ENCODE results near the gene SREBF1.

The SREBF1 gene

DNA sequence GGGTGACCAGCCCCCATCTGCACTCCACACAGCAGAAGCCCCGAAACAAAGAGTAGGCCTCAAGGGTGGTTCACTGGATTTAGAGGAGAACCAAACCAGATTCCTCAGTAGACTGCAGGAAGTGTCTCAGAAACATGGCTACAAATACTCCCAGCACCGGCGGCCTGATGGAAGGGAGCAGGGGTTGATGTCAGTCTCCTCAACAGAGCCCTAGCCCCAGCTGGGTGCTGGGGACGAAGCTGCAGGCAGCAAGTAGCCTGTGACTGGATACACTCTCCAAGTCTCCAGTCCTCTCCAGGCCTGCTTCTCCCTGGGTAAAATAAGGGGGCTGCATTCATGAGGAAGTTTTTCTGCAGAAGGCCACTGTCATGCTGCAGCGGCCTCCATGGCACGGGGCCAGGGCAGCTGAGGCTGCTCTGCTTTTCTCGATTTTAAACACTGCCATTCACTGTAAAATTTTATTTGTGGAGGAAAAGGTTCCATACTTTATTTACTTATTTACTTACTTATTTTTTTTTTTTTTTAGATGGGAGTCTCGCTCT, 36.7 kb upstream of the SREBF1 start:
- Histone ChIP-seq H3K27ac (ENCODE audit: low read length) (no peak overlapping the region), H3K36me3 (ENCODE audit: control insufficient read depth in 2 of 2, insufficient read depth in 2 of 2, low read length in 2 of 2) (peaks cover 5% of the 10 kb centered on the region in 2 donors), H3K4me3 (ENCODE audit: low read length in 2 of 2) (no peak overlapping the region), H3K27me3 (ENCODE audit: control insufficient read depth in 1 of 2, insufficient read depth in 2 of 2, low read length in 2 of 2) (no peaks in the 10 kb centered on the region), H3K4me1 (ENCODE audit: control insufficient read depth, insufficient read depth, low read length) (peaks cover 46% of the 10 kb centered on the region), H3K9ac (ENCODE audit: low read length in 2 of 2) (no peak overlapping the region), H3K9me3 (ENCODE audit: control insufficient read depth in 2 of 2, low read length in 2 of 2) (no peaks in the 10 kb centered on the region)

DNA sequence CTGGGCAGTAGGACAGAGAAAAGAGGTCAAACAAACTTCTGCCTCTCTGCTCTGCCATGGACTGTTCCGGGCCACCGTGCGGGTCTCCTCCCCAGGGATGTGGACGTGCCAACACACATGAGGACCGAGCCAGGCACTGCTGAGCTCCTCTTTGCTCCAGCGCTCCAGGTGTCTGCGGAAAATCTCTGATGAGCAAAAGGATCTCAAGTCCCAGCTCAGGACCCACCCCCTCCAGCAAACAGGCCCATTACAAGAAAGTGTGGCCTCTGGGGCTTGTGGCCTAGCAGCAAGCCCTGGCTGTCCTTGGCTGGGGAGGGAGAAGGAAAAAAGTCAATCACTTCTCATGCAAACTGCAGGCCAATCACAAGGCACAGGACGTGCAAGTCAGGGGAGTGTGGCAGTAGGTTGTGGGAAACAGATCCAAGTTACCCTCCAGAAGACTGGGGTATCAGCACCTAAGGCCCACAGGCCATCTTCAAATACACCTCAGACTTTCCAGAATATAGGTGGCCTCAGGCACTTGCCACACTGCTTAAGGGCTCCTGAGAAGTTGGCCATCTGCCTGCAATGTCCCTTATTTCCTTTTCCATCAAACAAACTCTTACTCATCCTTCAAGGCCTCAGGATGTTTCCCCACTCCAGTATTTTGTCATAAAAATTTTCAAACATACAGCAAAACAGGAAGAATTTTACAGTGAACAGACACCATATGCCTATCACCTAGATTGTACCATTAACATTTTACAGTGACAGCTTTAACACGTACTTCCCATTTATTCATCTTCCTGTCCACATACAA, 36.0 kb upstream of the SREBF1 start:
- H3K9ac ChIP-seq (ENCODE audit: low read length in 2 of 2) = no peak overlapping the region
- no peak overlapping the region for H3K4me3 ChIP-seq (ENCODE audit: low read length in 2 of 2)
- no peaks in the 10 kb centered on the region for H3K27me3 ChIP-seq (ENCODE audit: control insufficient read depth in 1 of 2, insufficient read depth in 2 of 2, low read length in 2 of 2)
- peaks cover 8 to 10% of the 10 kb centered on the region in 2 donors for H3K36me3 ChIP-seq (ENCODE audit: control insufficient read depth in 2 of 2, insufficient read depth in 2 of 2, low read length in 2 of 2)
- H3K9me3 ChIP-seq (ENCODE audit: control insufficient read depth in 2 of 2, low read length in 2 of 2) = no peaks in the 10 kb centered on the region
- H3K27ac ChIP-seq (ENCODE audit: low read length) = no peak overlapping the region
- peaks cover 44% of the 10 kb centered on the region for H3K4me1 ChIP-seq (ENCODE audit: control insufficient read depth, insufficient read depth, low read length)

DNA sequence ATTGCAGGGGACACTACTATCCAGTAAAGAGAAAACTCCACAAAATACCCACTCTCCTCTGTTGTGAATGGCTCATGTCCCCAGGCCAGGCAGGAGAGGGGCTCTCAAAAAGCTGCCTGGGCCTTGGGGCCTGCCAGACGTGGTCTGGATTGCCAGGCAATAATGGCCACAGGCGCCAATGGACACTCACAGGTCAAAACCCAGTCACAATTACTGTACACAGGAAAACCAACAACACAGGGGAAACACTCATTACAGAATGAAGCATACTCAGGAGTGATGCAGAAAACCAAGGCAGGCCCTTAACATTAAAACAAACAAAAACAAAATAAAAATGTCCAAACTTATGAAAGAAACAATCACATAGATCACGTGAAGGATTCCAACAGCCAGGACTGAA, 35.1 kb upstream of the SREBF1 start:
- Histone ChIP-seq H3K4me3 (ENCODE audit: low read length in 2 of 2) (no peak overlapping the region), H3K27me3 (ENCODE audit: control insufficient read depth in 1 of 2, insufficient read depth in 2 of 2, low read length in 2 of 2) (no peaks in the 10 kb centered on the region), H3K9me3 (ENCODE audit: control insufficient read depth in 2 of 2, low read length in 2 of 2) (no peaks in the 10 kb centered on the region), H3K27ac (ENCODE audit: low read length) (no peak overlapping the region), H3K4me1 (ENCODE audit: control insufficient read depth, insufficient read depth, low read length) (peaks cover 36% of the 10 kb centered on the region), H3K36me3 (ENCODE audit: control insufficient read depth in 2 of 2, insufficient read depth in 2 of 2, low read length in 2 of 2) (peaks cover 10 to 12% of the 10 kb centered on the region in 2 donors), H3K9ac (ENCODE audit: low read length in 2 of 2) (no peak overlapping the region)

DNA sequence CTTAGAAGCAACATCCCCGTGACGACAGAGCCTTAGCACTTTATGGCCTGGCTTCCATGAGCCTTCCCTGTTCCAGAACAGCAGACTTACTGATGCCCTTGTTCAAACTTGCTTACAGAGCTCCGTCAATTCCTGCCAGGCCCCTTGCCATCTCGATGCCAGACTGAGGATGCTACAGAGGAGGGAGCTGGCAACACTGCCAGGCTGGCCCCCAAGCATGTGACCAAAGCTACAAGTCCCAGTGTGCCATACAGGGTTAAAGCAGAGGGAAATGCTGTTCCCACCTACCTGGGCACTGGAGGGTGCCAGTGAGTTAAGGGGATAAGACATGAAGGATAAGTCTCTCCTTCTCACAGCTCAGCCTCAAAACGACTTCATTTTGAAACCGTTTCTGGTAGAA, 33.5 kb upstream of the SREBF1 start:
- H3K27me3 ChIP-seq (ENCODE audit: control insufficient read depth in 1 of 2, insufficient read depth in 2 of 2, low read length in 2 of 2) = no peaks in the 10 kb centered on the region
- peaks cover 24% of the 10 kb centered on the region for H3K4me1 ChIP-seq (ENCODE audit: control insufficient read depth, insufficient read depth, low read length)
- H3K27ac ChIP-seq (ENCODE audit: low read length) = no peak overlapping the region
- no peak overlapping the region for H3K9ac ChIP-seq (ENCODE audit: low read length in 2 of 2)
- no peaks in the 10 kb centered on the region for H3K9me3 ChIP-seq (ENCODE audit: control insufficient read depth in 2 of 2, low read length in 2 of 2)
- H3K4me3 ChIP-seq (ENCODE audit: low read length in 2 of 2) = no peak overlapping the region
- H3K36me3 ChIP-seq (ENCODE audit: control insufficient read depth in 2 of 2, insufficient read depth in 2 of 2, low read length in 2 of 2) = peaks cover 5 to 15% of the 10 kb centered on the region in 2 donors

DNA sequence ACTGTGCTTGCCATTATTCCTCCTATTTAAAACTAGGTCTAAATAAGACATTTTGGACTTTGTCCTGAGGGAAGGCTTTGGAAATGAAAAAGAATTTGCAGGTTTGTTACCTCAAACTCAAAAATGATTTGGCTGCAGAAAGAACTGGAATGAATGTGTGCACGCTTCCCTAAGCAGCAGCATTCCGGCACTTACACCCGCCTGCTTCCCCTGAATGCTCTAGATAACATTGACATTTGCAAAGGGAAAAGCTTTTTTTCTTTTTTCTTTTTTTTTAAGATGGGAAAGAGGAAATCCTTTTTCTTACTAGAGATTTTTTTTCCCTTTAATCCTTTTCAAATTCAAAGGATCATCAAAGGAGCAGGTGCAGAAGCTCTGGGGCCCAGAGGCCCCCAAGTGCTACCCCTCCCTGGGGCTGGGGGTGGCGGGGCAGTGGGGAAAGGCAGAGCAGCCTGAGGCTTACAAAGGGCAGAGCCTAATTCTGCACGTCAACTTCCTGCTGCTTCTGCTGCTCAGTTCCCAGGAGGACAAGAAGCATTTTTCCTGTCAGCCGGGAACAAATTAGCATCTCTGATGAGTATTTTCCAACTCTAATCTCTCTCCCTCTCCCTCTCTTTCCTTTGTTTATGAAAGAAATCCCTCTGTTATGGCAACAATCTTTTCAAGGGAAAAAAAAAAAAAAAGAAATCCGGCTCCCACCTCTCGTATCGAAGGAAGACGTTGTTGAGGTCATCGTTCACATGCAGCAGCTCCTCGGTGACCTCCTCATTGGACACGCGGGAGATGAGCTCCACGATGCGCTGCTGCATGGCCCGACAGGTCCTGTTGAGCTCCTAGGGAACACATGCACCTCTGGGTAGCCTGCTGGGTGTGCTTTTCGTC, 32.1 kb upstream of the SREBF1 start:
- Histone ChIP-seq H3K36me3 (ENCODE audit: control insufficient read depth in 2 of 2, insufficient read depth in 2 of 2, low read length in 2 of 2) (peaks cover 5 to 15% of the 10 kb centered on the region in 2 donors), H3K9me3 (ENCODE audit: control insufficient read depth in 2 of 2, low read length in 2 of 2) (no peaks in the 10 kb centered on the region), H3K27me3 (ENCODE audit: control insufficient read depth in 1 of 2, insufficient read depth in 2 of 2, low read length in 2 of 2) (no peaks in the 10 kb centered on the region), H3K9ac (ENCODE audit: low read length in 2 of 2) (peak overlapping the region in 1 of 2 donors; percentile 24), H3K4me3 (ENCODE audit: low read length in 2 of 2) (no peak overlapping the region), H3K27ac (ENCODE audit: low read length) (no peak overlapping the region), H3K4me1 (ENCODE audit: control insufficient read depth, insufficient read depth, low read length) (peaks cover 22% of the 10 kb centered on the region)

DNA sequence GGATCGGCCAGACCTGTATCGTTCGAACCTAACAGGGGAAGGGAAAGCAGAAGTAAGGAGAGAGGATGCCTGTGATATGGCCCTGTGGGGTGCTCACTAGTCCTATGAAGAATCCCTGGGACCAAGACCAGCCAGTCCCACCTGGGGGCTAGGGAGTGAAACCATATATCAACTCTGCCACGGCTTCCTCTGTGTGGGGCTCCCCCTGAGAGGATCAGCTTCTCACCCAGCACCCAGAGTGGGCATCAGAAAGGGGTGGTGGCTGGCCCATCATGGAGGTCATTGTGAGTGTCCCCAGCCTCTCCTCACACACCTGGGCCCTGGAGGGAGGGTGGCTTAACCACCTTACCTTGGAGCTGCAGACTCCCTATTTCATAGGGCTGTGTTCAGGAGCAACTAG, 30.1 kb upstream of the SREBF1 start:
- Histone ChIP-seq H3K9ac (ENCODE audit: low read length in 2 of 2) (no peak overlapping the region), H3K4me1 (ENCODE audit: control insufficient read depth, insufficient read depth, low read length) (peaks cover 16% of the 10 kb centered on the region), H3K36me3 (ENCODE audit: control insufficient read depth in 2 of 2, insufficient read depth in 2 of 2, low read length in 2 of 2) (peaks cover 5 to 17% of the 10 kb centered on the region in 2 donors), H3K27me3 (ENCODE audit: control insufficient read depth in 1 of 2, insufficient read depth in 2 of 2, low read length in 2 of 2) (no peaks in the 10 kb centered on the region), H3K27ac (ENCODE audit: low read length) (no peak overlapping the region), H3K4me3 (ENCODE audit: low read length in 2 of 2) (no peak overlapping the region), H3K9me3 (ENCODE audit: control insufficient read depth in 2 of 2, low read length in 2 of 2) (no peaks in the 10 kb centered on the region)

DNA sequence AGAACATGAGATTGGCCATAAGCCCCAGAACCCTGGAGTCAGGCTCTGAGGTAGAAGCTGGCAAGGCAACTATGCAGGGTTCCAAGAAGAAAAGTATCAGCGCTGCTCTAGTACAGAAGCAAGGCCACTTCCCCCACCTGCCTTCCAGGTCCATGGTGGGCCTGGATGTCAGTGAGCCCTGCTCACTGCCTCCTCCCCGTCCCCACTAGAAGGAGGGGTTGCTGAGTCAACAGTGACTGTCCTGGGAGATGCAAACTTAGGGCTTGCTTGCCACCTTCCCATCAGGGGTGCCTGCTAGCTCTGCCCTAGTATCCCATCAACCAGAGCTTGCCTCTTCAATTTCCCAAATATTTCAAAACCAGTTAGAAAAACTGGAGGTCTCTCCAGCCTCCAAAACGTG, 29.6 kb upstream of the SREBF1 start:
- H3K4me3 ChIP-seq (ENCODE audit: low read length in 2 of 2) = no peak overlapping the region
- no peaks in the 10 kb centered on the region for H3K9me3 ChIP-seq (ENCODE audit: control insufficient read depth in 2 of 2, low read length in 2 of 2)
- H3K36me3 ChIP-seq (ENCODE audit: control insufficient read depth in 2 of 2, insufficient read depth in 2 of 2, low read length in 2 of 2) = peaks cover 5 to 16% of the 10 kb centered on the region in 2 donors
- no peak overlapping the region for H3K27ac ChIP-seq (ENCODE audit: low read length)
- H3K27me3 ChIP-seq (ENCODE audit: control insufficient read depth in 1 of 2, insufficient read depth in 2 of 2, low read length in 2 of 2) = no peaks in the 10 kb centered on the region
- peaks cover 16% of the 10 kb centered on the region for H3K4me1 ChIP-seq (ENCODE audit: control insufficient read depth, insufficient read depth, low read length)
- no peak overlapping the region for H3K9ac ChIP-seq (ENCODE audit: low read length in 2 of 2)

DNA sequence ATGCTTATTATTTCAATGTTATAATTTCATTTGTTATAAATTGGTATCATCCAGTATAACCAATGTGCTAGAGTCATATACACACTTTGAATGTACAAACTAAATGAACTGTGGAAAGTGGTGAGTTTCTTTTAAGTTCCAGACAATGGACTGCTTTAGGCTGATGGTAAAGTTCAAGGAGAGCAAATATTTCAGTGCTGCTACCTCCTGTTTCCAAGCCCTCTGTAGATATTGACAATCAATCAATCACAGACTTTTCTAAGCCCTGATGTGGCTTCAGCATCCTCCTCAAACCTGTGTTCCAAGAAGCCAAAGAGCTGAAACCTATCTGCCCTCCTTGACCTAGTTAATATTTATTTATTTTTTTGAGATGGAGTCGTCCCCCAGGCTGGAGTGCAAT, 28.2 kb upstream of the SREBF1 start:
- H3K9me3 ChIP-seq (ENCODE audit: control insufficient read depth in 2 of 2, low read length in 2 of 2) = no peaks in the 10 kb centered on the region
- H3K36me3 ChIP-seq (ENCODE audit: control insufficient read depth in 2 of 2, insufficient read depth in 2 of 2, low read length in 2 of 2) = peaks cover 5 to 18% of the 10 kb centered on the region in 2 donors
- no peak overlapping the region for H3K27ac ChIP-seq (ENCODE audit: low read length)
- no peak overlapping the region for H3K9ac ChIP-seq (ENCODE audit: low read length in 2 of 2)
- H3K4me1 ChIP-seq (ENCODE audit: control insufficient read depth, insufficient read depth, low read length) = peaks cover 15% of the 10 kb centered on the region
- no peaks in the 10 kb centered on the region for H3K27me3 ChIP-seq (ENCODE audit: control insufficient read depth in 1 of 2, insufficient read depth in 2 of 2, low read length in 2 of 2)
- no peak overlapping the region for H3K4me3 ChIP-seq (ENCODE audit: low read length in 2 of 2)

DNA sequence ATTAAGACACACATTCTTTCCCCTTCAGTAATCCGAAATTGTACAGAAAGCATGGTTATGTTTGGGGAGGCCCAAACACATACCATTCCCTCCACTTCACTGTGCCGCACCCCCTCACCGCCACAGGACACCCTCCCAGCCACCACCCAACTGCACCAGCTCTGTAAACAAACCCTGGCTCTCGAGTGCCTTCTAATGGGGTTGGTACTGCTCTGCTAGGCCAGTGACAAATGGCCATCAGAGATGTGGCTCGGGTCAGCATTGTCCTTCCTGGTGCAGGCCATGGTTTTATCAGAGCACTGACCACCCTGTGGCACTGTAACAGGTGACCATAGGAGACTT, 24.0 kb upstream of the SREBF1 start:
- Histone ChIP-seq H3K27ac (ENCODE audit: low read length) (no peak overlapping the region), H3K9me3 (ENCODE audit: control insufficient read depth in 2 of 2, low read length in 2 of 2) (no peaks in the 10 kb centered on the region), H3K4me3 (ENCODE audit: low read length in 2 of 2) (no peak overlapping the region), H3K4me1 (ENCODE audit: control insufficient read depth, insufficient read depth, low read length) (peaks cover 8% of the 10 kb centered on the region), H3K36me3 (ENCODE audit: control insufficient read depth in 2 of 2, insufficient read depth in 2 of 2, low read length in 2 of 2) (peaks cover 0 to 10% of the 10 kb centered on the region in 2 donors), H3K27me3 (ENCODE audit: control insufficient read depth in 1 of 2, insufficient read depth in 2 of 2, low read length in 2 of 2) (no peaks in the 10 kb centered on the region), H3K9ac (ENCODE audit: low read length in 2 of 2) (no peak overlapping the region)

DNA sequence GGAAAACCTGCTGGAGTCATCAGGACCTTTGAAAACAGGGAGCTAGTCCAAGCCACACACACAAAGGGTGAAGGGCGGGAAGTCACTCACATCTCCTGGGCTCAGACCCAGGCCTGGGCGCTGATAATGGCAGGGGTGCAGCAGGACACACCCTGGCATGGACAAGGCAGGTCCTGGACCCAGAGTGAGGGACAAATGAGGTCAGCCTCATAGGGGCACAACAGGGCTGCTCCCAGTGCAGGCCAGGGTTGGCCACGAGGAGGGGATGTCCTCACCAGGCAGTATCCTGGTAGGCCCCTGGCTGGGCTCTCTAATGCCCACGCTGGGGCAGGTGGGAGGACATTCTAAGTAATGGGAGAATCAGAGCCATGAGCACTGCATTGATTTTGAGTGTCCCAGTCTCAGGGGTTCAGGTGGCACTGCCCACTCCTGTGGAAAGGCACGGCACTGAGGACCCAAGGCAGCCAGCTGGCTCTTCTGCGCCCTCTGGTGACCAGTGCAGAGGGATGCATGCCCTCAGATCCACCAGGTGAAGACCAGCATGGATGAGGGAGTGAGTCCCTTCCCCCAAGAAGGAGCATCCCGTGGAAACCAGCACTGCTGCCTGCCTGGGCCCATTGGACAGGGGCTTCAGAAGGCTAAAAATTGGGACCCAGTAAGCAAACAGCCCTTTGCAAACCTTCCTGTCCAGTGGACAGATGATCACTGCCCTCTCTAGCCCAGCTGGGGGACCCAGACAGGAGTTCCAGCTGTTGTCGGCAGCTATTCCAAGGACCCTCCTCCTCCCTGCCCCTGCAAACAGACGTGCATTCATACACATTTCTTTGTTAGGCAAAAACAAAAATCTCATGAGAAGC, 23.4 kb upstream of the SREBF1 start:
- no peak overlapping the region for H3K27ac ChIP-seq (ENCODE audit: low read length)

More for the DNA sequence above, 23.4 kb upstream of the SREBF1 start:
- Histone ChIP-seq H3K9me3 (ENCODE audit: control insufficient read depth in 2 of 2, low read length in 2 of 2) (no peaks in the 10 kb centered on the region), H3K27me3 (ENCODE audit: control insufficient read depth in 1 of 2, insufficient read depth in 2 of 2, low read length in 2 of 2) (no peaks in the 10 kb centered on the region), H3K4me3 (ENCODE audit: low read length in 2 of 2) (no peak overlapping the region), H3K9ac (ENCODE audit: low read length in 2 of 2) (no peak overlapping the region), H3K4me1 (ENCODE audit: control insufficient read depth, insufficient read depth, low read length) (peaks cover 14% of the 10 kb centered on the region), H3K36me3 (ENCODE audit: control insufficient read depth in 2 of 2, insufficient read depth in 2 of 2, low read length in 2 of 2) (peaks cover 0 to 10% of the 10 kb centered on the region in 2 donors)
